Panc1 (cell line): ENCODE measurements around the gene DNASE1L1. TPM values are rescaled to one million over a fixed set of nuclear protein-coding genes. Genes with fewer than 3 reads are reported as not detected.

Source experiments
- ATAC-seq: fragments of 200-7000 bp; cut with Tn5 transposase; 2 replicates; pipeline ENCODE4 v1.9.1; 2020; ENCODE audit warnings: mild to moderate bottlenecking, moderate library complexity
- BruUV-seq: library from RNA; stranded (reverse); fragments of 400-500 nt; replicated peaks from 2 replicates; lab custom pipeline; 2021; lab: Mats Ljungman, UMichigan
- CTCF ChIA-PET: fragments of 300-600 bp; sonication (Branson Sonifier 250); formaldehyde crosslinking; loops from one replicate; lab custom pipeline; 2022; ENCODE audit warnings: antibody characterized with exemption; lab: Charles Lee
- POLR2A ChIA-PET: fragments of 300-600 bp; sonication (Branson Sonifier 250); formaldehyde crosslinking; loops from one replicate; lab custom pipeline; 2022; ENCODE audit warnings: antibody characterized with exemption; lab: Charles Lee
- DNase-seq: peaks from one replicate; pipeline ENCODE4 v3.0.0-alpha.2; 2010; ENCODE audit warnings: low read depth, low spot score
- H3K27ac ChIP-seq: 2 replicates; pipeline ENCODE4 v1.5.1; 2011; ENCODE audit warnings: mild to moderate bottlenecking, low read length, inconsistent platforms
- H3K27me3 ChIP-seq: fragments of 200-500 bp; sonication (Bioruptor generic); 2 replicates; pipeline ENCODE4 v1.6.0; 2014; ENCODE audit warnings: low read length, inconsistent platforms; ENCODE audit not compliant: control insufficient read depth, insufficient read depth
- H3K36me3 ChIP-seq: fragments of 200-500 bp; sonication (Bioruptor generic); 2 replicates; pipeline ENCODE4 v1.5.1; 2014; ENCODE audit warnings: inconsistent platforms, mild to moderate bottlenecking, low read length, moderate library complexity; ENCODE audit not compliant: control insufficient read depth, insufficient read depth
- H3K4me1 ChIP-seq: 2 replicates; pipeline ENCODE4 v1.5.1; 2011; ENCODE audit warnings: inconsistent platforms, mild to moderate bottlenecking, low read length, moderate library complexity; ENCODE audit not compliant: control insufficient read depth, insufficient read depth
- H3K4me3 ChIP-seq, 2 experiments: 2 replicates each; pipeline ENCODE4 v1.5.1; 2011 to 2012; ENCODE audit warnings: low read depth in 2 of 2, low read length in 2 of 2, mild to moderate bottlenecking in 2 of 2, inconsistent platforms in 1 of 2, moderate library complexity in 1 of 2
- H3K9me3 ChIP-seq: fragments of 200-500 bp; sonication (Bioruptor generic); 2 replicates; pipeline ENCODE4 v1.5.1; 2014; ENCODE audit warnings: low read depth, mild to moderate bottlenecking, inconsistent platforms, low read length, moderate library complexity; ENCODE audit not compliant: control insufficient read depth, insufficient read depth
- POLR2AphosphoS5 ChIP-seq: IDR thresholded peaks from 2 replicates; pipeline ENCODE4 v1.6.1; 2012; ENCODE audit warnings: mild to moderate bottlenecking, low read depth, low read length, moderate library complexity
- SIN3A ChIP-seq: IDR thresholded peaks from 2 replicates; pipeline ENCODE4 v1.6.1; 2012; ENCODE audit warnings: low read depth, mild to moderate bottlenecking, low read length, moderate library complexity, borderline replicate concordance; ENCODE audit not compliant: insufficient read depth
- TCF7L2 ChIP-seq: IDR thresholded peaks from 2 replicates; pipeline ENCODE4 v1.6.1; 2011; ENCODE audit warnings: mild to moderate bottlenecking, low read depth, low read length, inconsistent platforms
- in situ Hi-C: cut with HindIII; loops from 2 replicates; pipeline ENCODE4 v1.10.0; 2016; ENCODE audit warnings: low sequenced_read_pairs, low pct_unique_long_range_greater_than_20kb
- intact Hi-C: fragments of 100-400 bp; cut with micrococcal nuclease; formaldehyde crosslinking; loops from one replicate; pipeline ENCODE4 v1.10.0; 2022; ENCODE audit not compliant: unreplicated experiment
- total RNA-seq: library from RNA; stranded (reverse); gene quantifications from one replicate; pipeline ENCODE4 v1.2.1, GENCODE V29; 2021; ENCODE audit not compliant: unreplicated experiment
- TF ChIP-seq, protein P1 (sequence below), 2 experiments: IDR thresholded peaks; 2 replicates each; pipeline ENCODE4 v1.6.1; 2011 to 2012; ENCODE audit warnings: low read depth in 2 of 2, control low read depth in 1 of 2, low read length in 1 of 2, mild to moderate bottlenecking in 1 of 2, moderate library complexity in 1 of 2; ENCODE audit not compliant: insufficient read depth in 1 of 2
- TF ChIP-seq, protein P2 (sequence below): fragments of 450-650 bp; IDR thresholded peaks from 2 replicates; pipeline ENCODE4 v1.5.1; 2017; ENCODE audit warnings: mild to moderate bottlenecking

DNASE1L1 gene
- total RNA-seq, 1 experiment from 2014 or later = 60.4 TPM

DNA sequence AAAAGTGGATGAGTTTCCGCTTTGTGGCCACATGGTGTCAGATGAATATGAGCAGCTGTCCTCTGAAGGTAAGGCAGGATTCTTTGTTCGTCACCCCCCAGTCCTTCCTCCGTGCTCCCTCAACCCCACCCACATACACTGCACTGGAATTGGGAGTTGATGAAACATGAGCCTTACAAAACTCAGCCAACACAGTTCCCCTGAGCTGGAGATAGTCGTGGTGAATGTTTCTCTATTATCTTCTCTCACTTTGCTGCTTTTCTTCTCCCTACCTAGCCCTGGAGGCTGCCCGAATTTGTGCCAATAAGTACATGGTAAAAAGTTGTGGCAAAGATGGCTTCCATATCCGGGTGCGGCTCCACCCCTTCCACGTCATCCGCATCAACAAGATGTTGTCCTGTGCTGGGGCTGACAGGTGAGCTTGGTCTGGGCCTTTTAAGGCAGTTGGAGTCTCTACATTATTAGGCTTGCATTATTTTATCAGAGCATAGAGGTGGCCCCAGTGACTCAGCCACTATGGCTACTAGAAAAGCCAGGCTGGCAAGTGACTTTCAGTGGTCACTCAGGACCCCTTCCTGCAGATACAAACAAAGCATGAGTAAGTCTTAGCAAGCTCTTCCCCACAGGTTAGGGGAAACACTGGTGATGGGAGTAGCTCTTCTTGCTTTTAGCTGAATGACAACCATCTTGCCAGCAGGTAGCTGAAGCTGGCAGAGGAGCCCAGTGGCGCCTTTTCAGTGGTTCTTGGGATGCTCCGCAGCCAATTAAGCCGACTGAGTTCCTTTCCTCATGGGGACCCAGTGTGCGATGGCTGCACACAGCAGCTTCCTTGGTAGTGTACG is 9.3 kb downstream of the DNASE1L1 start:
- H3K4me1 ChIP-seq = peaks cover 29% of the 10 kb centered on the region
- intact Hi-C loops (no loop called here), in situ Hi-C loops (no loop called here)
- ATAC-seq (no peak), DNase-seq (no peak)
- peak overlapping the region; percentile 99 for H3K27ac ChIP-seq
- no TSS peak for BruUV-seq
- TF ChIP-seq TCF7L2 (no peak), POLR2AphosphoS5 (no peak), SIN3A (no peak)
- TF ChIP-seq, protein P1, sequence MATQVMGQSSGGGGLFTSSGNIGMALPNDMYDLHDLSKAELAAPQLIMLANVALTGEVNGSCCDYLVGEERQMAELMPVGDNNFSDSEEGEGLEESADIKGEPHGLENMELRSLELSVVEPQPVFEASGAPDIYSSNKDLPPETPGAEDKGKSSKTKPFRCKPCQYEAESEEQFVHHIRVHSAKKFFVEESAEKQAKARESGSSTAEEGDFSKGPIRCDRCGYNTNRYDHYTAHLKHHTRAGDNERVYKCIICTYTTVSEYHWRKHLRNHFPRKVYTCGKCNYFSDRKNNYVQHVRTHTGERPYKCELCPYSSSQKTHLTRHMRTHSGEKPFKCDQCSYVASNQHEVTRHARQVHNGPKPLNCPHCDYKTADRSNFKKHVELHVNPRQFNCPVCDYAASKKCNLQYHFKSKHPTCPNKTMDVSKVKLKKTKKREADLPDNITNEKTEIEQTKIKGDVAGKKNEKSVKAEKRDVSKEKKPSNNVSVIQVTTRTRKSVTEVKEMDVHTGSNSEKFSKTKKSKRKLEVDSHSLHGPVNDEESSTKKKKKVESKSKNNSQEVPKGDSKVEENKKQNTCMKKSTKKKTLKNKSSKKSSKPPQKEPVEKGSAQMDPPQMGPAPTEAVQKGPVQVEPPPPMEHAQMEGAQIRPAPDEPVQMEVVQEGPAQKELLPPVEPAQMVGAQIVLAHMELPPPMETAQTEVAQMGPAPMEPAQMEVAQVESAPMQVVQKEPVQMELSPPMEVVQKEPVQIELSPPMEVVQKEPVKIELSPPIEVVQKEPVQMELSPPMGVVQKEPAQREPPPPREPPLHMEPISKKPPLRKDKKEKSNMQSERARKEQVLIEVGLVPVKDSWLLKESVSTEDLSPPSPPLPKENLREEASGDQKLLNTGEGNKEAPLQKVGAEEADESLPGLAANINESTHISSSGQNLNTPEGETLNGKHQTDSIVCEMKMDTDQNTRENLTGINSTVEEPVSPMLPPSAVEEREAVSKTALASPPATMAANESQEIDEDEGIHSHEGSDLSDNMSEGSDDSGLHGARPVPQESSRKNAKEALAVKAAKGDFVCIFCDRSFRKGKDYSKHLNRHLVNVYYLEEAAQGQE (IDR thresholded peaks at IDR 0.05; ENCODE audit: insufficient read depth in 1 of 2, low read depth in 2 of 2, low read length in 1 of 2) = no peak
- TF ChIP-seq, protein P2, sequence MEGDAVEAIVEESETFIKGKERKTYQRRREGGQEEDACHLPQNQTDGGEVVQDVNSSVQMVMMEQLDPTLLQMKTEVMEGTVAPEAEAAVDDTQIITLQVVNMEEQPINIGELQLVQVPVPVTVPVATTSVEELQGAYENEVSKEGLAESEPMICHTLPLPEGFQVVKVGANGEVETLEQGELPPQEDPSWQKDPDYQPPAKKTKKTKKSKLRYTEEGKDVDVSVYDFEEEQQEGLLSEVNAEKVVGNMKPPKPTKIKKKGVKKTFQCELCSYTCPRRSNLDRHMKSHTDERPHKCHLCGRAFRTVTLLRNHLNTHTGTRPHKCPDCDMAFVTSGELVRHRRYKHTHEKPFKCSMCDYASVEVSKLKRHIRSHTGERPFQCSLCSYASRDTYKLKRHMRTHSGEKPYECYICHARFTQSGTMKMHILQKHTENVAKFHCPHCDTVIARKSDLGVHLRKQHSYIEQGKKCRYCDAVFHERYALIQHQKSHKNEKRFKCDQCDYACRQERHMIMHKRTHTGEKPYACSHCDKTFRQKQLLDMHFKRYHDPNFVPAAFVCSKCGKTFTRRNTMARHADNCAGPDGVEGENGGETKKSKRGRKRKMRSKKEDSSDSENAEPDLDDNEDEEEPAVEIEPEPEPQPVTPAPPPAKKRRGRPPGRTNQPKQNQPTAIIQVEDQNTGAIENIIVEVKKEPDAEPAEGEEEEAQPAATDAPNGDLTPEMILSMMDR = no peak
- no peaks in the 10 kb centered on the region for H3K27me3 ChIP-seq
- ChIA-PET POLR2A (no interaction called here), CTCF (interaction anchor here (0.5 kb wide), 1 partner anchor 100 kb away, joined by 5 read pairs; no protein-coding TSS in a partner anchor)
- peaks cover 10% of the 10 kb centered on the region for H3K36me3 ChIP-seq
- no peaks in the 10 kb centered on the region for H3K9me3 ChIP-seq
- H3K4me3 ChIP-seq = peak overlapping the region; percentile 82 to 99

DNA sequence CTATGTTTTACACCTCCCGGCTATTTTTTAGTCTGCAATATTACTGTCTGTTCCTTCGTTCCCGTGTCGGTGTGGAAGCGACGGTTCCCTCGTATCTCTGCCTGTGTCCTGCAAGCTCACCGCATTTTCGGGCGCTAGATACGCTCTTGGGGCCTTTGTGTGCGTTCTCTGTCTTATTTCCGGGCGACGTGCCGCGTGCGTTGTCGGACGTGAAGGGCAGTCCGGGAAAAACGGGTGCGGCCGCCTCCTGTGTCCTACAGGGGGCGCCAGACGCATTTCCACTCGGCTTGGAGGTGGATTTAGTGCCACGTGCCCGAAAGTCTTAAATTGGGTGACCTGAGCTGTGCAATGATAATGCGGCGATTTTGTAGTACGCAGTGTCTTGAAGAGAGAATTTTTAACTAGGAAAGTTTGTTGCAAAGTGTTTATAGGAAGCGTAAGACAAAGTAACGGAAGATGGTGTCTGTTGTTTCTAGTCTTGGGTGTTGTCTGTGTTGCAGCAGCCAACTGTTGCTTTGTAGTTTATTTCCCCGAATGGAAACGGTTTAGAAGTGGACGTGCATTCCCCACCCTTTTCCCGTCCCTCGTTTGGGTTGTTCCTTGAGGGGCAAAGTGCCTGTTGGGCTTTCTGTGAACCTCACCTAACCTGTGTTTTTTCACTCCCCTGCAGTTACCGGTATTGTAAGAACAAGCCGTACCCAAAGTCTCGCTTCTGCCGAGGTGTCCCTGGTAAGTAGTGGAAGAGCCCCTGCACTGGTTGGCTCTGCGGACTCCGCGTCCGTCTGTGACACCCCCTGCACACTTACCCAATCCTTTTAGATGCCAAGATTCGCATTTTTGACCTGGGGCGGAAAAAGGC is 10.2 kb downstream of the DNASE1L1 start:
- peaks cover 10% of the 10 kb centered on the region for H3K36me3 ChIP-seq
- no peaks in the 10 kb centered on the region for H3K27me3 ChIP-seq
- H3K9me3 ChIP-seq = no peaks in the 10 kb centered on the region
- ATAC-seq = peak; percentile 24
- peak overlapping the region; percentile 99 for H3K27ac ChIP-seq
- DNase-seq = no peak
- CTCF ChIA-PET = interaction anchor here (0.8 kb wide), 1 partner anchor 9 kb away, joined by 3 read pairs; no protein-coding TSS in a partner anchor
- no peak for TF ChIP-seq TCF7L2
- no peak for TF ChIP-seq SIN3A
- in situ Hi-C loops = no loop called here
- peak overlapping the region; percentile 82 to 99 for H3K4me3 ChIP-seq
- TSS peak; percentile 96 for BruUV-seq
- peaks cover 29% of the 10 kb centered on the region for H3K4me1 ChIP-seq
- intact Hi-C loops = no loop called here
- POLR2A ChIA-PET = interaction anchor here (1.1 to 1.3 kb wide), 2 partner anchors 144 to 148 kb away, joined by 3 read pairs; partner anchors contain the start of genes G6PD and IKBKG
